Measurements from ENCODE around the gene PRPF40A.
A peak's percentile ranks its signal among the peaks of the same experiment; 100 is the strongest.

Gene PRPF40A

GRCh38 chr2:152644189-152644873, 72.9 kb downstream of the PRPF40A start:
- TF ChIP-seq CTCF (IDR thresholded peaks at IDR 0.05) = no peak

GRCh38 chr2:152638590-152638989, 78.7 kb downstream of the PRPF40A start:
- no peak for TF ChIP-seq CTCF (IDR thresholded peaks at IDR 0.05)

GRCh38 chr2:152638056-152638455, 79.2 kb downstream of the PRPF40A start:
- no peak for TF ChIP-seq CTCF (IDR thresholded peaks at IDR 0.05)

- no peak for TF ChIP-seq CTCF (IDR thresholded peaks at IDR 0.05)
Observed at GRCh38 chr2:152637251-152637650, 80.0 kb downstream of the PRPF40A start.

GRCh38 chr2:152635635-152636298, 81.5 kb downstream of the PRPF40A start:
- peak; percentile 77 for TF ChIP-seq CTCF (IDR thresholded peaks at IDR 0.05)

- no peak for TF ChIP-seq CTCF (IDR thresholded peaks at IDR 0.05)
Observed at GRCh38 chr2:152632736-152633135, 84.5 kb downstream of the PRPF40A start.

- no peak for TF ChIP-seq CTCF (IDR thresholded peaks at IDR 0.05)
Observed at GRCh38 chr2:152630466-152630865, 86.8 kb downstream of the PRPF40A start.
